ENCODE results near the gene ZNF844.
"Not testable (repeated sequence)": the region's sequence is repeated elsewhere in the genome, so short reads cannot be mapped to it uniquely, and the experiment has no call there.

The ZNF844 gene

GRCh38 chr19:12092956-12093355 lies 28.4 kb downstream of the ZNF844 start:
- peak in 1 of 2 donors; percentile 24 for DNase-seq

GRCh38 chr19:12093777-12094176 lies 29.2 kb downstream of the ZNF844 start:
- no peak for DNase-seq

GRCh38 chr19:12095111-12095790 lies 30.7 kb downstream of the ZNF844 start:
- no peak for DNase-seq

GRCh38 chr19:12098040-12098439 lies 33.5 kb downstream of the ZNF844 start:
- peak; percentile 29 to 57 for DNase-seq

GRCh38 chr19:12103909-12104308 lies 39.4 kb downstream of the ZNF844 start:
- not testable (repeated sequence) for DNase-seq

- DNase-seq, result no peak
These were observed 46.6 kb downstream of the ZNF844 start for GRCh38 chr19:12111176-12111575.

- no peak for DNase-seq
These were observed 47.6 kb downstream of the ZNF844 start for GRCh38 chr19:12111943-12112637.

- no peak for DNase-seq
These were observed 48.2 kb downstream of the ZNF844 start for GRCh38 chr19:12112701-12113100.

GRCh38 chr19:12113121-12113520 lies 48.6 kb downstream of the ZNF844 start:
- DNase-seq, result no peak

GRCh38 chr19:12117201-12117970 lies 52.9 kb downstream of the ZNF844 start:
- no peak for DNase-seq

GRCh38 chr19:12126707-12127106 lies 62.2 kb downstream of the ZNF844 start:
- peak; percentile 22 to 43 for DNase-seq
